ENCODE data around the gene VEGFA. TPM values are rescaled to one million over a fixed set of nuclear protein-coding genes. Genes with fewer than 3 reads are reported as not detected.

VEGFA gene
- total and polyA plus RNA-seq, 9 donors, result 19.2 to 123 (median 44.7) TPM

- 82 to 92% (median 89%) methylated on average over 2 of the region's 2 CpGs for WGBS, 3 donors
- H3K36me3 ChIP-seq, result no peaks in the 10 kb centered on the region
- no peak for DNase-seq
- TF ChIP-seq CTCF (IDR thresholded peaks at IDR 0.05) (no peak), POLR2A (IDR thresholded peaks at IDR 0.05) (no peak), EP300 (IDR thresholded peaks at IDR 0.05) (no peak)
- no peaks in the 10 kb centered on the region for H3K27me3 ChIP-seq
- intact Hi-C loops (cut with DNase I), result no loop called here
- H3K4me3 ChIP-seq, result no peak overlapping the region
- H3K27ac ChIP-seq, result no peak overlapping the region
- no peaks in the 10 kb centered on the region for H3K9me3 ChIP-seq
- no peaks in the 10 kb centered on the region for H3K4me1 ChIP-seq (ENCODE audit: insufficient read depth)
Measured at GRCh38 chr6:43746071-43746470, 23.9 kb upstream of the VEGFA start.

GRCh38 chr6:43746613-43747102 lies 23.4 kb upstream of the VEGFA start:
- H3K4me1 ChIP-seq (ENCODE audit: insufficient read depth), result no peaks in the 10 kb centered on the region
- no peak overlapping the region for H3K27ac ChIP-seq
- no peak for TF ChIP-seq CTCF (IDR thresholded peaks at IDR 0.05)
- no peak for TF ChIP-seq POLR2A (IDR thresholded peaks at IDR 0.05)
- no peak for TF ChIP-seq EP300 (IDR thresholded peaks at IDR 0.05)
- intact Hi-C loops (cut with DNase I), result no loop called here
- no peaks in the 10 kb centered on the region for H3K36me3 ChIP-seq
- no peak overlapping the region for H3K4me3 ChIP-seq
- H3K9me3 ChIP-seq, result no peaks in the 10 kb centered on the region
- no peaks in the 10 kb centered on the region for H3K27me3 ChIP-seq
- 28 to 32% (median 29%) methylated on average over 13 of the region's 13 CpGs for WGBS, 3 donors
- DNase-seq, result peak in 1 of 5 donors; percentile 9

GRCh38 chr6:43747784-43748183 lies 22.2 kb upstream of the VEGFA start:
- H3K9me3 ChIP-seq, result no peaks in the 10 kb centered on the region
- TF ChIP-seq POLR2A (IDR thresholded peaks at IDR 0.05) (no peak), CTCF (IDR thresholded peaks at IDR 0.05) (no peak), EP300 (IDR thresholded peaks at IDR 0.05) (no peak)
- H3K4me1 ChIP-seq (ENCODE audit: insufficient read depth), result no peaks in the 10 kb centered on the region
- WGBS, 3 donors, result 88 to 90% (median 89%) methylated on average over 4 of the region's 4 CpGs
- no peak for DNase-seq
- H3K4me3 ChIP-seq, result no peak overlapping the region
- H3K27ac ChIP-seq, result no peak overlapping the region
- intact Hi-C loops (cut with DNase I), result no loop called here
- H3K27me3 ChIP-seq, result no peaks in the 10 kb centered on the region
- no peaks in the 10 kb centered on the region for H3K36me3 ChIP-seq

- H3K27ac ChIP-seq, result no peak overlapping the region
- 90 to 96% (median 95%) methylated on average over 2 of the region's 2 CpGs for WGBS, 3 donors
- TF ChIP-seq CTCF (IDR thresholded peaks at IDR 0.05) (no peak), EP300 (IDR thresholded peaks at IDR 0.05) (no peak), POLR2A (IDR thresholded peaks at IDR 0.05) (no peak)
- no peaks in the 10 kb centered on the region for H3K4me1 ChIP-seq (ENCODE audit: insufficient read depth)
- no peak for DNase-seq
- no peaks in the 10 kb centered on the region for H3K27me3 ChIP-seq
- intact Hi-C loops (cut with DNase I), result no loop called here
- H3K9me3 ChIP-seq, result no peaks in the 10 kb centered on the region
- no peaks in the 10 kb centered on the region for H3K36me3 ChIP-seq
- H3K4me3 ChIP-seq, result no peak overlapping the region
Measured at GRCh38 chr6:43748765-43749164, 21.2 kb upstream of the VEGFA start.
